Gastrocnemius medialis (tissue), 4 donors: ENCODE data around the gene DZIP1L. TPM values are rescaled to one million over a fixed set of nuclear protein-coding genes. Genes with fewer than 3 reads are reported as not detected.
"Not testable (repeated sequence)": the region's sequence is repeated elsewhere in the genome, so short reads cannot be mapped to it uniquely, and the experiment has no call there.

Experiments
- ATAC-seq, 2 donors: fragments of 150-250 bp; one replicate each; pipeline ENCODE4 v1.9.1; 2016
- DNase-seq, 2 donors: peaks; one replicate each; pipeline ENCODE4 v3.0.0-alpha.2; 2019
- H3K27ac ChIP-seq, 4 donors: fragments of 200-600 bp; sonication (generic); 1 replicate in 1 of 4; 2 replicates in 3 of 4; pipeline ENCODE4 v1.5.1; 2016 to 2018; ENCODE audit warnings: mild to moderate bottlenecking in 2 of 4, moderate library complexity in 1 of 4
- H3K27me3 ChIP-seq, 3 donors: fragments of 200-600 bp; sonication (generic) in 2 of 3; 1 replicate in 1 of 3; 2 replicates in 2 of 3; pipeline versions ENCODE4 v1.5.1 to v1.6.0; 2016 to 2019; ENCODE audit warnings: mild to moderate bottlenecking in 1 of 3, moderate library complexity in 1 of 3
- H3K36me3 ChIP-seq, 2 donors: fragments of 200-600 bp; sonication (generic) in 1 of 2; one replicate each; pipeline ENCODE4 v1.5.1; 2017 to 2018
- H3K4me1 ChIP-seq, 2 donors: fragments of 200-600 bp; sonication (generic) in 1 of 2; one replicate each; pipeline ENCODE4 v1.5.1; 2016 to 2017; ENCODE audit warnings: mild to moderate bottlenecking in 2 of 2
- H3K4me3 ChIP-seq, 4 donors: fragments of 200-600 bp; sonication (generic) in 3 of 4; 1 replicate in 1 of 4; 2 replicates in 3 of 4; pipeline ENCODE4 v1.5.1; 2016 to 2019; ENCODE audit warnings: mild to moderate bottlenecking in 2 of 4
- H3K9me3 ChIP-seq, 3 donors: fragments of 200-600 bp; sonication (generic) in 2 of 3; 1 replicate in 1 of 3; 2 replicates in 2 of 3; pipeline ENCODE4 v1.5.1; 2016 to 2019
- POLR2A ChIP-seq, 2 donors: fragments of 450-650 bp; IDR thresholded peaks; one replicate each; pipeline ENCODE4 v1.6.1; 2017; ENCODE audit warnings: antibody characterized with exemption in 2 of 2, mild to moderate bottlenecking in 2 of 2, moderate library complexity in 2 of 2
- in situ Hi-C, 4 donors: fragments of 200-750 bp; cut with MboI; loops; one replicate each; pipeline versions ENCODE4 v1.15.0 to v1.8.0; 2017; ENCODE audit warnings: low sequenced_read_pairs in 4 of 4
- intact Hi-C: fragments of 100-400 bp; cut with DNase I; formaldehyde crosslinking; loops from one replicate; pipeline ENCODE4 v1.15.1; 2023; ENCODE audit warnings: low total_unique reads
- total RNA-seq, 4 donors: library from RNA; depleted of rRNA; stranded (reverse); fragments of >200 nt; gene quantifications; one replicate each; pipeline versions ENCODE4 v1.1.0 to v1.2.3, GENCODE V29; 2016
- TF ChIP-seq, protein P1 (sequence below), 5 experiments: fragments of 450-650 bp in 3 of 5; fragments of 200-600 bp in 2 of 5; sonication (generic) in 2 of 5; IDR thresholded peaks in 4 of 5; conservative IDR thresholded peaks in 1 of 5; 1 replicate in 4 of 5; 2 replicates in 1 of 5; pipeline ENCODE4 v1.5.1; 2016 to 2019; ENCODE audit warnings: antibody characterized with exemption in 5 of 5, mild to moderate bottlenecking in 3 of 5, moderate library complexity in 3 of 5

DZIP1L gene
- total RNA-seq, 4 donors from 2014 or later = 1.1 to 3.3 (median 1.5) TPM

DNA sequence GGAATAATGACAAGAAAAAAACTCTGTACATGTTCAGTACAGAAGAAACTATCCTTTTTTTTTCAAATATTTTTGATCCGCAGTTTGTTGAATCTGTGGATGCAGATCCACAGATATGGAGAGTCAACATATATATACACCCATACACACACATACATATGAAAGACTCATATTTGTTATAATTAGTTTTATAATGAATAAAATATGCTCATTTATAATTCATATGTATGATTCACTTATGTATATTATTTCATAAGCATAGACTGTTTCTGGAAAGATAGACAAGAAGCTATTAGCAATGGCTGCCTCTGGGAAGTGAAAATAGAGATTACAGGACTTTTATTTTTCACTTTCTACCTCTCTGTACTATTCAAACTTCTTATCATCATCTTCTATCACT, 9.8 kb downstream of the DZIP1L start:
- no peak for DNase-seq
- in situ Hi-C loops (no loop called here), intact Hi-C loops (no loop called here)
- Histone ChIP-seq H3K4me1 (no peaks in the 10 kb centered on the region), H3K4me3 (no peak overlapping the region), H3K27ac (no peak overlapping the region), H3K27me3 (no peaks in the 10 kb centered on the region), H3K36me3 (no peaks in the 10 kb centered on the region), H3K9me3 (no peaks in the 10 kb centered on the region)
- no peak for ATAC-seq
- TF ChIP-seq, protein P1, sequence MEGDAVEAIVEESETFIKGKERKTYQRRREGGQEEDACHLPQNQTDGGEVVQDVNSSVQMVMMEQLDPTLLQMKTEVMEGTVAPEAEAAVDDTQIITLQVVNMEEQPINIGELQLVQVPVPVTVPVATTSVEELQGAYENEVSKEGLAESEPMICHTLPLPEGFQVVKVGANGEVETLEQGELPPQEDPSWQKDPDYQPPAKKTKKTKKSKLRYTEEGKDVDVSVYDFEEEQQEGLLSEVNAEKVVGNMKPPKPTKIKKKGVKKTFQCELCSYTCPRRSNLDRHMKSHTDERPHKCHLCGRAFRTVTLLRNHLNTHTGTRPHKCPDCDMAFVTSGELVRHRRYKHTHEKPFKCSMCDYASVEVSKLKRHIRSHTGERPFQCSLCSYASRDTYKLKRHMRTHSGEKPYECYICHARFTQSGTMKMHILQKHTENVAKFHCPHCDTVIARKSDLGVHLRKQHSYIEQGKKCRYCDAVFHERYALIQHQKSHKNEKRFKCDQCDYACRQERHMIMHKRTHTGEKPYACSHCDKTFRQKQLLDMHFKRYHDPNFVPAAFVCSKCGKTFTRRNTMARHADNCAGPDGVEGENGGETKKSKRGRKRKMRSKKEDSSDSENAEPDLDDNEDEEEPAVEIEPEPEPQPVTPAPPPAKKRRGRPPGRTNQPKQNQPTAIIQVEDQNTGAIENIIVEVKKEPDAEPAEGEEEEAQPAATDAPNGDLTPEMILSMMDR (IDR thresholded peaks at IDR 0.05 in 4 of 5, conservative IDR thresholded peaks at IDR 0.05 in 1 of 5) = no peak

DNA sequence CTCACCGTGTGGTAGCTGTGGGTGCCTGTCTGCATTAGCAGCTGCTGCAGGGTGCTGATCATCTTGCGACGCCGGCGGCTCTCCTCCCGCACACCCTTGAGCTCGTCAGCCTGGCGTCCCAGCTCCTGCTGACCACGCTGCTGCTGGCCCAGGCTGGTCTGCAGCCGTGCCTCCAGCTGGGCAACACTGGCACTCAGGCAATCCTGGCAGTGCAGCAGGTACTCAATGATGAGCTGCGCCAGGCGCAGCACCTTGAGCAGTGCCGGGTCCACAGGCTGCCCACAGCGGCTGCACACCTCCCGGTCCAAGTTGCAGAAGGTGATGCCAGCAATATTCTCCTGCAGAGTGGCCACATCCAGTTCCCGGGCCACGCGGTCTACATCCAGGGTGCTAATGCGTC, 11.9 kb downstream of the DZIP1L start:
- no peak for DNase-seq
- H3K27ac ChIP-seq = no peak overlapping the region
- in situ Hi-C loops (no loop called here), intact Hi-C loops (no loop called here)
- H3K27me3 ChIP-seq = no peaks in the 10 kb centered on the region
- H3K4me3 ChIP-seq = no peak overlapping the region
- H3K36me3 ChIP-seq = no peaks in the 10 kb centered on the region
- H3K4me1 ChIP-seq = no peaks in the 10 kb centered on the region
- no peak for ATAC-seq
- TF ChIP-seq POLR2A (IDR thresholded peaks at IDR 0.05) = no peak
- TF ChIP-seq, protein P1 (IDR thresholded peaks at IDR 0.05 in 4 of 5, conservative IDR thresholded peaks at IDR 0.05 in 1 of 5) = no peak
- no peaks in the 10 kb centered on the region for H3K9me3 ChIP-seq

DNA sequence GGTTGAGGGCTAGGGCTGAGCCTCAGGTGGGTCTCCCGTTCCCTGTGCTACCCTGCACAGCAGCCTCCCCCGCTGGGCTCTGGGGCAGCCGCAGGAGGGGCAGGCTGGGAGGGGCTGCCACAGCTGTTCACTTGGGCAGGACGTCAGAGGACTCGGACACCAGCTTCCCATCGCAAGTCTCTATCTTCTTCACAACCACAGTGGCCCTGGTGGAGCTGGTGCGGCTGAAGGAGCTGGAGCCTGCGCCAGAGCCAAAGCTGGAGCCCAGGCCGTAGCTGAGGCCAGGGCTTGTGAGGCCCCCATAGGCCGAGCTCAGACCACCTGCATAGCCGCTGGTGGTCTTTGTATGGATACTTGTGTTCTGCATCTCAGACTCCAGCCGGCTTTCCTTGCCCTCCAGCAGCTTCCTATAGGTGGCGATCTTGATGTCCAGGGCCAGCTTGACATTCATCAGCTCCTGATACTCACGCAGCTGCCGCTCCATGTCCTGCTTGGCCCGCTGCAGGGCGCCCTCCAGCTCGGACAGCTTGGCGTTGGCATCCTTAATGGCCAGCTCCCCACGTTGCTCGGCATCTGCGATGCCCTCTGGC, 14.0 kb downstream of the DZIP1L start:
- H3K36me3 ChIP-seq, H3K27me3 ChIP-seq, H3K4me1 ChIP-seq, H3K9me3 ChIP-seq, intact Hi-C loops, H3K27ac ChIP-seq, DNase-seq, in situ Hi-C loops, H3K4me3 ChIP-seq, ATAC-seq: not testable (repeated sequence)

DNA sequence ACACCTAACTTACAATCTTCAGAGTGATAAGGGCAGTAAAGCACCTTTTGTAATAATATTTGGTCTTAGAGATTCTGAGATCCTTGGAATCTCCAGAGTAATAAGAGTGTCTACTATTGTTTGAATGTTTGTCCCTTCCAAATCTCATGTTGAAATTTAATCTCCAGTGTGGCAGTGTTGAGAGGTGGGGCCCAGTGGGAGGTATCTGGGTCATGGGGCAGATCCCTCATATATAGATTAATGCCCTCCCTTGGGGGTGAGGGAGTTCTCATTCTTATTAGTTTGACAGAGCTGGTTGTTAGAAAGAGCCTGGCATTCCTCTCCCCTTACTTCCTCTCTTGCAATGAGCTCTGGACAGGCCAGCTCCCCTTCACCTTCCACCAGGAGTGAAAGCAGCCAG, 16.0 kb downstream of the DZIP1L start:
- TF ChIP-seq, protein P1 (IDR thresholded peaks at IDR 0.05 in 4 of 5, conservative IDR thresholded peaks at IDR 0.05 in 1 of 5) = no peak
- TF ChIP-seq POLR2A (IDR thresholded peaks at IDR 0.05) = no peak
- no peak for ATAC-seq
- no peaks in the 10 kb centered on the region for H3K36me3 ChIP-seq

DNA sequence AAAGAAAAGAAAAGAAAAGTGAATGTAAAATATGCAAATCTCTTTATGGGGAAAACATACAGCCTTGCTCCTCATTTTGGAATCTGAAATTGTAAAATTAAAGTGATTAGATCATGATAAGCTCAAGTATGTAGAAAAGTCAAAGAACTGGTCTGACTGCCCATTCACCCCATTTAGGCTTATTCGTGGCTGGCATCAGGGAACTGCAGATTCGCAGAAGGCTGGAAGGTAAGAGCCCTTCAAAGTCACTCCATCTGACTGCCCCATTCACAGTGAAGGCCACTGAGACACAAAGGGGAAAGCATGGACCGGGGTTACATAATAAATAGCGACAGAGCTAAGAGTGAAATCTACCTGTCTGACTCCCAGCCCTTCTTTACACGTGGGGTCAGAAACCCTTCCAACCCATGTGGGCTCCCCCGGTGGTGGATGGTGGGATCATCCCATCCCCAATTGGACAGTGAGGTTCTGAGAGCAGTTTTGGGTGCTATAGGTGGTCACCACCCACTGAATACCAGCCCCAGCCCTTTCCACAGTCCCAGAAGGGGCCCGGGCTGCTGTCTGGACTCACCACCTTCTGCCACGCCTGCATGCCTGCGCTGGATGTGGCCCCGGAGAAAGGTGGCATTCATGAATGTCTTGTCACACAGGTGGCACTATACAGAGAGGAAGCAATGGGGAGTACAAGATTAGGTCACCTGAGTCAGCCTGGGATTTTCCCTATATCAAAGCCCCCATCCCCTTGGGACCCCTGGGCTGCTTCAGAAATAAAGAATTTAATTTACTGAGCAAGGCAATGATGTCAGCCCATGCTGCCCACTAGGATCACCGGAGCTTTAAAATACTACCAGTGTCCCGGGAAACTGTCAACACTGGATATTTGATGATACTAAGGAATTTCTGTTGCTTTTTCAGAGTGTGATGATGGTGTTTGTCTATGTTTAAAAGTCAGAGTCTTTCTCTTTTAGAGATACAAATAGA, 17.9 kb downstream of the DZIP1L start:
- no peak overlapping the region for H3K27ac ChIP-seq
- ATAC-seq = no peak
- H3K36me3 ChIP-seq = no peaks in the 10 kb centered on the region
- in situ Hi-C loops = no loop called here
- H3K4me3 ChIP-seq = no peak overlapping the region
- DNase-seq = no peak
- no peaks in the 10 kb centered on the region for H3K4me1 ChIP-seq
- TF ChIP-seq, protein P1 (IDR thresholded peaks at IDR 0.05 in 4 of 5, conservative IDR thresholded peaks at IDR 0.05 in 1 of 5) = no peak
- no peak for TF ChIP-seq POLR2A (IDR thresholded peaks at IDR 0.05)
- intact Hi-C loops = no loop called here
- no peaks in the 10 kb centered on the region for H3K27me3 ChIP-seq
- H3K9me3 ChIP-seq = no peaks in the 10 kb centered on the region

More for the DNA sequence above, 16.0 kb downstream of the DZIP1L start:
- Histone ChIP-seq H3K27ac (no peak overlapping the region), H3K4me3 (no peak overlapping the region), H3K27me3 (no peaks in the 10 kb centered on the region), H3K9me3 (no peaks in the 10 kb centered on the region), H3K4me1 (no peaks in the 10 kb centered on the region)
- intact Hi-C loops = no loop called here
- DNase-seq = no peak
- in situ Hi-C loops = no loop called here
